NCI-H1105 treated with DMSO at 0.1 percent for 48 hours (cell line): ENCODE results near the gene MTCL3.
"Not testable (repeated sequence)": the region's sequence is repeated elsewhere in the genome, so short reads cannot be mapped to it uniquely, and the experiment has no call there.

Source experiments
- DNase-seq: peaks from one replicate; lab custom pipeline; 2025; lab: John Stamatoyannopoulos, UW

The MTCL3 gene

GRCh38 chr6:127466416-127466815 lies 52.7 kb downstream of the MTCL3 start:
- DNase-seq, result no peak

GRCh38 chr6:127464881-127465459 lies 54.2 kb downstream of the MTCL3 start:
- peak; percentile 44 for DNase-seq

GRCh38 chr6:127464161-127464880 lies 54.8 kb downstream of the MTCL3 start:
- DNase-seq, result no peak

GRCh38 chr6:127463056-127463455 lies 56.1 kb downstream of the MTCL3 start:
- no peak for DNase-seq

- no peak for DNase-seq
Observed at GRCh38 chr6:127462376-127462775, 56.8 kb downstream of the MTCL3 start.

- no peak for DNase-seq
Observed at GRCh38 chr6:127460465-127460864, 58.7 kb downstream of the MTCL3 start.

- no peak for DNase-seq
Observed at GRCh38 chr6:127459231-127459641, 59.9 kb downstream of the MTCL3 start, which contains the start of gene KIAA0408. Gene KIAA0408 (minus strand): TSS chr6:127459389. CDS start chr6:127453981, 5,408 bp downstream.

GRCh38 chr6:127458817-127459216 lies 60.3 kb downstream of the MTCL3 start:
- no peak for DNase-seq

GRCh38 chr6:127458222-127458621 lies 60.9 kb downstream of the MTCL3 start:
- no peak for DNase-seq

- DNase-seq, result no peak
Observed at GRCh38 chr6:127457456-127458064, 61.6 kb downstream of the MTCL3 start.

- no peak for DNase-seq
Observed at GRCh38 chr6:127456465-127456864, 62.7 kb downstream of the MTCL3 start.

GRCh38 chr6:127453845-127454619 lies 65.1 kb downstream of the MTCL3 start:
- DNase-seq, result no peak

GRCh38 chr6:127452803-127453202 lies 66.3 kb downstream of the MTCL3 start:
- DNase-seq, result no peak

- DNase-seq, result no peak
Observed at GRCh38 chr6:127451388-127451787, 67.7 kb downstream of the MTCL3 start.

- no peak for DNase-seq
Observed at GRCh38 chr6:127447780-127448179, 71.4 kb downstream of the MTCL3 start.

- no peak for DNase-seq
Observed at GRCh38 chr6:127446356-127446755, 72.8 kb downstream of the MTCL3 start.

GRCh38 chr6:127441881-127442280 lies 77.3 kb downstream of the MTCL3 start:
- DNase-seq, result no peak

GRCh38 chr6:127439718-127440117 lies 79.4 kb downstream of the MTCL3 start:
- no peak for DNase-seq

GRCh38 chr6:127436578-127437110 lies 82.5 kb downstream of the MTCL3 start:
- no peak for DNase-seq

- DNase-seq, result no peak
Observed at GRCh38 chr6:127435626-127436220, 83.4 kb downstream of the MTCL3 start.

- DNase-seq, result no peak
Observed at GRCh38 chr6:127434651-127435050, 84.5 kb downstream of the MTCL3 start.

GRCh38 chr6:127428562-127428961 lies 90.6 kb downstream of the MTCL3 start:
- not testable (repeated sequence) for DNase-seq
